DMS53 (cell line): ENCODE data around the gene NFKBIB.
"Not testable (repeated sequence)": the region's sequence is repeated elsewhere in the genome, so short reads cannot be mapped to it uniquely, and the experiment has no call there.

Experiments used
- DNase-seq: peaks from one replicate; lab custom pipeline; 2025; lab: John Stamatoyannopoulos, UW

Gene NFKBIB

DNA sequence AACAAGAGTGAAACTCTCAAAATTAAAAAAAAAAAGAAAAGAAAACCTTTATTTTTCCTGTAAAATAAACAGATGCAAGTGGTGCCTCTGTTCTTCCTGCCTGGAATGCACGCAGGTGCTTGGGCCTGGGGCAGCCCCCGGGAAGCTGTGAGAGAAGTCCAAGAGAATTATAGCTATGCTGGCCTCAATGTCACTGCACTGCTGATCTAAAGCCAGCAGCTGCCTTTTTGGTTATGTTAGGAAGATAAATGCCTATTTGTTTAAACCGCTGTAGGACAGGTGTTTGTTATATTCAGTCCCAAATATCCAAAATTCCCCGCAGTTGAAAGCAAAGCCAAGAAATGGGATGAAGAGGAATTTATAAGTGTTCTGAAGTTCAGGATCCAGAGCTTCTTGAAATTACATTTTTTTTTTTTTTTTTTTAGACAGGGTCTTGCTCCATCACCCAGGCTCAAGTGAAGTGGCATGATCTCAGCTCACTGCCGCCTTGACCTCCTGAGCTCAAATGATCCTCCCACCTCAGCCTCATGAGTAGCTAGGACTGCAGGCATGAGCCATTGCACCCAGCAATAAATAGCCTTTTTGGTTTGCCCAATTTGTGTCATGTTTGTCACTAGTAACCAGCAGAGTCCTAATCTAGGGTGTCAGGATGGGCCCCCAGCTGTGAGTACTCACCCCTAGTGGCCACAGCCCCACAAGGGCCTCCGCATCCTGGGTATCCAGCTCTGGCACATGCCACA, 23.9 kb upstream of the NFKBIB start:
- DNase-seq, result peak; percentile 45

DNA sequence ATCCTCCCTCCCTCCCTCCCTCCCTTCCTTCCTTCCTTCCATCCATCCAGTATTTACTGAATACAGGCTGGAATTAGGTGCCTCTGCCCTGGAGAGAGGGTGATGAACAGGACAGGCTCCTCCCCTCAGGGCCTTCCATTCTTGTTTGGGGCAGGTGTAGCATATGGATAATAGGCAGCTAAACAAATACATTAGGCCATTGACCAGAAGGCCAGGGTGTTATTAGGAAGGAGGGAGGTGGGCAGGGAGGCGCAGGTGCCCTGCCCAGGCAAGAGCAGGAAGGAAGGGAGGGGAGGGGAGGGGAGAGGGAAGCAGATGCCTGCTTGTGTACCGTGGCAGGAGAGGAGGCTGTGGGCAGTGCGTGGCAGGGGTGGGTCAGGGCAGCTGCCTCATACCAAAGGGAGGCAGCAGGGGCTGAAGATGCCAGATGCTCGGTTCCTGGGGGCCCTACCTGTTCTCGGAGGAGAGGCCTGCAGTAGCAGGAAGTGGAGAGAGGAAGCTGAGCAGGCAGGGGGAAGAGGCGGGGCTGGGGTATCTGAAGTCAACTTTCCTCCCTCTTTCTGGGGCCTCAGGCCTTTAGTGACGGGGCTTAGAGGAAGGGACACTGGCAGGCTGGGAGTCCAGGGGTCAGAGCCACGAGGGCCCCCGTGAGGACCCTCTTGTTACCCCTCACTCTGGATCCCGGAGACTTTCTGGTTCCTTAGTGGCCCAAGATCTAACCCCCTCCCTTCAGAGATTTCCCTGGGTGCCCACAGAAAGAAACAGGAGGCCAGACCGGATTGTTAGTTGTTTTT, 21.8 kb upstream of the NFKBIB start, which contains the start of gene RINL:
Gene RINL, minus strand, starts transcription at position 495 of the 794 bp plus-strand sequence. CDS start 1,533 bp downstream, outside the sequence.
- DNase-seq, result peak; percentile 100

DNA sequence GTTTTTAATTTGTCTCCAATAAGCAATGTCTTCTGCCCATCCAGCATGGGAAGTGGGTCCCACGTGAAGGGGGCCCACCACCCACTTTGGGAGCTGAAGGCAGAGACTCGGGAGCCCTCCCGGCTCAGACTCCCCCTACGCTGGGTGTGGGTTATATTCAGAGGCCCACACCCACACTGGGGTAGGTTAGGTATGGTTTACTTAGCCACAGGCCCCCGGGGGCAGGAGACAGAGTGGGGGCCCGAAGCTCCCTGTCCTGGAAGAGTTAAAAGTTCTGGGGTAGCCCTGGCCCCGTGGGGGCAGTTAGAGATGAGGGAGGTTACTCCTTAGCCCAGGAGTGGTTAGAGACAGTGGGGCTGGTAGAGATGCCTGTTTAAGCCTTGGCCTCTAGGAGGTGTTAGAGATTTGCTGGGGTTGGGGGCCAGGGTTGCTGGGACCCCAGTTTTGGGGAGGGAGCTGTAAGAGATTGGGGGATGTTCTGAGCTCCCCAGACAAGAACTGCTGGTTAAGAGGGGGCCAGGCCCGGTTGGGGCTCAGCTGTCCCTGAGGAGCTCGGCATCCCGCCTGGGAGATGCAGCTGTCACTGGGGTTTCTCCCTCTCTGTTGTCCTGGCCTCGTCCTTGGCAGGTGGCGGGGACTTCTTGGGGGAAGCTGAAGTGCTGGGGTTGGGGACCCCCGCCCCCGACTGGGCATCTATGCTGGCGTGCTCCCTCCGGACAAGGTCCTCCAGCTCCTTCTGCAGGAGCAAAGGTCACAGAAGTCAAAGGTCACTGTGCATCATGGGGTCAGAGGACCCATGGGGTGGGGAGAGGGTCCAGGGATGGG, 21.0 kb upstream of the NFKBIB start:
- DNase-seq, result no peak

DNA sequence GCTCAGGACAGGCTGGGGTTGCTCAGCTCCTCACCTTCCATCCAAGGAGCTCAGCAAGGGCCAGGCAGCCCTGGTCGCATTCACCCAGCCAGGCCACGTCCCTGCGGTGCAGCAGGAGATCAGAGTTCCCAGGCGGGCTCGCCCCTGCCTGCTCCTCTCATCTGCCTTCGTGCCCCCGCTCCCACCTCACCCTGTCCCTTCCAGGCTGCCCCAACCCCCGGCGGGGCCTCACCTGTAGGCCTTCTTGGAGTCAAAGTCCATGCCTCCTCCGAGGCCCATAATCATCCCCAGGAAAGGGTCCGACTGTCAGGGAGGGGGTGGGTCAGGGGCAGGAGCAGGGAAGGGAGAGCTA, 20.4 kb upstream of the NFKBIB start:
- DNase-seq, result no peak

DNA sequence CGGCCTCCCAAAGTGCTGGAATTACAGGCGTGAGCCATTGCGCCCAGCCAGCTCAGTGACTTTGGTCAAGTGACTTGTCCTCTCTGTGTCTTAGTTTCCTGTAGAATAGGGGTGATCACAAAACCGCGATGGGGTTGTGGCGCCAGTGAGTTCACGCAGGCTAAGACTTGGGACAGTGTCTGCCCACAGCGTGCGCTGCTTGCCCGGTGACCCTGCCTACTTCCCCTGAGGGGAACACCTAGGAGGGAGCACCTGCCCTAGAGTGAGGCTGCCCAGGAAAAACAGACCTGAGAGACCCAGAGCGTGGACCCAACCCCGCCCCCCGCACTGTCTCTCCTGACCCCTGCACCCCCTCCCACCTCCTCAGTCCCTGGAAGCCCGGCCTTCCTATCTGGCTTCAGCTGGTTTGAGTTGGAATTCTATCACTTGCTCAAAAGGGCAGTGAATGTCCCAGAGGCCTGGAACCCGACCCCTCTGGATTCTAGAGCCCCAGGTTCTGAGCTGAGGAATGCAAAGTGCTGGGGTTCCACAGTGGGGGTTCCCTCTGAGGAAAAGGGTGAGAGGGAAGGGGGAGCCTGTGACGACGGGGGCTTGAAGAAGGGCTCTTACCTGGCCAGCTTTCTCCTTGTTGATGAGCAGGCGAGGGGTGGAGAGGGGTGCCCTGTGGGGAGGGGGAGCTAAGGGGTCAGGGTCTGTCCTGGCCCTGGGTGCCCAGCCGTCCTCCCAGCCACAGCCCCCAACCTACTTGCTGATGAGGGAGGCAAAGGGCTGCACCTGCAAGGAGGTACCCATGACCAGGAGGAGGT, 19.5 kb upstream of the NFKBIB start:
- DNase-seq, result no peak

DNA sequence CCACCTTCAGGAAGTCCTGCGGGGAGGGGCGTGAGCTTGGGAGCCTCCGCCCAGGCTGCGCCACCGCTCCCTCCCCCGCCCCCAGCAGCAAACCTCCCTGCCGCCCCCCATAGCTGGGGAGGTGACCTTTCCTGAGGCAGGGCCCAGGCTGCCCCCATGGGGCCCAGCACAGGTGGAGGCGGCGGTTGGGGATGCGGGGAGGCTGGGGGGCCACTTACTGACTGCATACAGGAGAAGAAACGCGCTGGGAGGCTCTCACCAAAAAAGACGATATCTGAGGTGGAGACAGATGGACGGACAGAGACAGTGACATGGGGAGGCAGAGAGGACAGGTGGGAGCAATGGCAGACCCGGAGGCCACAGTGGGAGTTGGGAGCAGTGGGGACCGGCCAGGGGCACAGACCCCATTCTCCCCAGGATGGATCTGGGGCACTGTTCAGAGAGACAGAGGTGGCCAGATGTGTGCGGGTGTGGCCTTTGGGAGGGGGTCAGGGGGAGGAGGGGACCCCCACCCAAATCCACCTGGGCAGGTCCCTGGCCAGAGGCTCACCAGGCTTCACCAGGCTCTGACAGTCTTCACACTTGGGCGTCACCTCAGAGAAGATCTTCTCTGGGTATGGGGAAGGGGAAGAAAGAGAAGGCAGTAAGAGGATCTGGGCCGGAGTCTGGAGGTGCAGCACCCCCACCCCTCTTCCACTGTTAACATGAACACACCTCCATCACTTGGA, 18.7 kb upstream of the NFKBIB start:
- no peak for DNase-seq

DNA sequence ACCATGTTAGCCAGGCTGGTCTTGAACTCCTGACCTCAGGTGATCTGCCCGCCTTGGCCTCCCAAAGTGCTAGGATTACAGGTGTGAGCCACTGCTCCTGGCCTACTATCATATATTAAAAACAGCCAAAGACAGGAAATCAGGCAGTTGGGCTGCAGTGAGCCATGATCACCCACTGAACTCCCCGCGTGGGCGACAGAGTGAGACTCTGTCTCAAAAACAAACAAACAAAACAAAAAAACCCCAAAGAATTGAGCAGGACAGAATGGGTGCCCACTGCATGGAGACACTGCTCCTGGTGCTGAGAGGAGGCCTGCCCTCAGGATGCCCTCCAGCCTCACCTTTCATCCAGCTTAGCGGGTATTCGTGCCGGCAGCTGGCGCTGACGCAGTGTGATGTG, 16.5 kb upstream of the NFKBIB start:
- DNase-seq, result no peak

DNA sequence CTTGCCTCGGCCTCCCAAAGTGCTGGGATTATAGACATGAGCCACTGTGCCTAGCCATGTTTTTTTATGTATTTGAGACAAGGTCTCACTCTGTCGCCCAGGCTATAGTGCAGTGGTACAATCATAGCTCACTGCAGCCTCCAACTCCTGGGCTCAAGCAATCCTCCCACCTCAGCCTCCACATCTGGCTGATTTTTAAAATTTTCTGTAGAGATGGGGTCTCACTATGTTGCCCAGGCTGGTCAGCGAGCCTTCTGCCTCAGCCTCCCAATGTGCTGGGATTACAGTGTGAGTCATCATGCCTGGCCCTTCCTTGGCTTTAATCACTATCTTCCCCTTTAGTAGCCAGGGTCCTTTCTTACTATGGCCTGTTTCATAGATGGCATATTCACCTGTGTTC, 15.1 kb upstream of the NFKBIB start:
- DNase-seq, result not testable (repeated sequence)

DNA sequence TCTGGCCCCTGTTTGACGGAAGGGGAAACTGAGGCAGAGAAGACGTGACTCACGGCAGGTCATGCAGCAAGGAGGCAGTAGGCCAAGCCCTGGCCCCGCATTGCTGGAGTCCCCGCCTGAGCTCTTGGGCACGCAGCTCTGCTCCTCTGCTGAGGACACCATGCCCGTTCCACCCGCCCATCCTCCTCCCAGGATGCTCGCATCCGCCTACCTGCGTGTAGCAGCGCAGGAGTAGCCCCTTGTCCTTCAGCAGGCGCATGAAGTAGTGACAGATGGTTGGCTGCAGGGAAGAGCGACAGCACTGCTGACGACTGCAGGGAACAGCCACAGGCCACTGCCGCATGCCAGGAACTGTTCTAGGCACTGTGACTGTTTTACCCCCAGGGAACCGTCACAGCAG, 10.9 kb upstream of the NFKBIB start:
- no peak for DNase-seq

DNA sequence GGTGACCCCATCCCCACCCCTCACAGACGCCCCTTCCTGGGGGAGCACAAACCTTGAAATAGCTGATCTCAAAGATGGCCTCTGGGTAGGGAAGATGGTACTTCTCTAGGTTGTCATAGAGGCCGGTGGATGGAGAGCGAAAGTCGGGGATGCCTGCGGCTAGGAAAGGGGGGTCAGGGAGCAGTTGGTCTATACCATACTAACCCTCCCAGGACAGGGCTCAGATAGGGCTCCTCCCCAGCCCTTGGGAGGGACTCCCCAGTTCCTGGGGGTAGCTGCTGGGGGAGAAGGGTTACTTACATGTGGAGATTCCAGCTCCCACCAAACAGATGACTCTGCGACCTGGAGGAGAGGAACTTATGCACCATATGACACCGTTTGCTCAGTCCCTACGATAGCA, 10.0 kb upstream of the NFKBIB start:
- no peak for DNase-seq

DNA sequence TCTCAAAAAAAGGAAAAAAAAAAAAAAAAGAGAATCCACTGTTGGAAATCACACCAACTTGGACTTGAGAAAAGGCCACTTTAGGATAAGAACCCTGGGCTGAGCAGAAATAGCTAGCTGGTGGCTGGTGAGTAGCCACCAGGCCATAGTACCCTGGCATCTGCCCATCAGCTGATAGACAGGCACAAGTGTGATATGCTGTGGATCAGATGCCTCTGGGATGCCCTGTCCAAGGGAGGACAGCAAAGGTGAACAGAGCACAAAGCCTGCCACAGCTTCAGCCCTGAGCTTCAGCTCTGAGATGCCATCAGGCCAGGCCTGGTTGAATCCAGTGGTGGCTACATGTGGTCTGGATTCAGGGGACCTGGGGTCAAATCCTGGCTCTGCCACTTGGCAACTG, 9.1 kb upstream of the NFKBIB start:
- DNase-seq, result no peak

DNA sequence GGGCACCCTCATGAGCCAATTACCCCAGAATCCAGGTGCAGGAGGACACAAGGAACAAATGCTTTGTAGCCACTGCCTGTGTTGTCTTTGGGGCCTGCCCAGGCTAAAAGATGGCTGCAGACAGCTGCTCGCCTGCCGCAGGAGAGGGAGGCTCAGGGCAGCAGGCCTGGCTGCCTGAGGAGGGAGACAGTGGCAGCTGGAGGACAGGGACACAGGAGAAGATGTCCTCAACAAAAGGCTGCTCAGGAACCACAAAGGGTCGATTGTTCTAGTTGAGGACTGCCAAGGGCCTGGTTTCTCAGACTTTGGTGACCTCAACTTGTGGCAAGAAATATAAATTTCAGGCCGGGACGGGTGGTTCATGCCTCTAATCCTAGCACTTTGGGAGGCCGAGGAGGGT, 8.0 kb upstream of the NFKBIB start:
- DNase-seq, result no peak

DNA sequence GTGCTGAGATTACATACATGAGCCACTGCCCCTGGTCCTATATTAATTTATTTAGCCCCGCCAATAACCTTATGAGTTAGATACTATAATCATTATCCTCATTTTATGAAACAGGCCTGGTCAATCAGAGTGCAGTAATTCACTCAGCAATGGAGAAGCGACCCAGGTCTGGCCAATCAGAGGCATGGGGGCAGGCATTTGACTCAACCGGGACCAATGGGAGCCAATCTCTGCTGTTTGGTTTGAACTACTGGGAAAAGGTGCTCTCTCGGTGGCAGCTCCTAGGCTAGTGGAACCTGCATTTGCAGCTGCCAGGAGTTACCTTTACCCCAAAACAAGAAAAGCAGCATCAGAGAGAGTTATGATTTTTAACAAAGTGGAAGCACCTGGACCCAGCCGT, 6.9 kb upstream of the NFKBIB start:
- no peak for DNase-seq

DNA sequence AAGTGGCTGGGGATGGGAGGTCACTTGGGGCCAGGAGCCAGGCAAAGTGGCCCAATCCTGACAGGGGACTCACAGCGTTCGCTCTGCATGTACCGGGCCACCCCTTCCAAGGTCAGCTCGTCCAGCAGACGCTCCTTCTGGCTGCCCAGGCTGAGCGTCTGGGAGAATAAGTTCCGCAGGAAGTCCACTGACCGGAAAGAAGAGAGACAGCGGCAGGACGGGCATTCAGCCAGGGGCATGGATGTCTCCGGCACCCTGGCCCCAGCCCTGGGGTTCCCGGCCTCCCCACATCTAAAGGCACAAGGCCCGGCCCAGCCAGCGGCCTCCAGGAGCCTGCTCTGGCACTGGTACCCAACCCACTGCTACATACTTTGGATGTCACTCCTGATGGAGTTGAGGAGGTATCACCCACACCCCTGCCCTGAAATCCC, 6.4 kb upstream of the NFKBIB start:
- no peak for DNase-seq

DNA sequence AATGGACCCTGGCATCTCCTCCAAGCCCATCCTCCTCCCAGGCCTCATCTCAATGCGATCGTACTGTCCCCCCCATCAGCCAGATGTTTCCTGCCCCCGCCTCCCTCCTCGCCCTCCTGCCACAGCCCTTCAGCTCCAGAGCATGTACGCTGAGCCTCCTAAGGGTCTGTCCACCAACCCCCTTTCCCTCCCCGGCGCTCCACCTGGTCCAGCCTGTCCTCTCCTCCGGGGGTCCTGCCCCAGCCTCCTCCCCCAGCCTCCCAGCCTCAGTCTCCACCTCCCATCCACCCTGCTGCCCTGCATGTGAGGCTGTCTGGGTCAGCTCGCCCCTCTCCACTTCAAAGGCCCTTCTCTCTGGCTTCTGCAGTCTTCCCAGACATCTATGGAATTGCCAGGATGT, 4.8 kb upstream of the NFKBIB start:
- no peak for DNase-seq

DNA sequence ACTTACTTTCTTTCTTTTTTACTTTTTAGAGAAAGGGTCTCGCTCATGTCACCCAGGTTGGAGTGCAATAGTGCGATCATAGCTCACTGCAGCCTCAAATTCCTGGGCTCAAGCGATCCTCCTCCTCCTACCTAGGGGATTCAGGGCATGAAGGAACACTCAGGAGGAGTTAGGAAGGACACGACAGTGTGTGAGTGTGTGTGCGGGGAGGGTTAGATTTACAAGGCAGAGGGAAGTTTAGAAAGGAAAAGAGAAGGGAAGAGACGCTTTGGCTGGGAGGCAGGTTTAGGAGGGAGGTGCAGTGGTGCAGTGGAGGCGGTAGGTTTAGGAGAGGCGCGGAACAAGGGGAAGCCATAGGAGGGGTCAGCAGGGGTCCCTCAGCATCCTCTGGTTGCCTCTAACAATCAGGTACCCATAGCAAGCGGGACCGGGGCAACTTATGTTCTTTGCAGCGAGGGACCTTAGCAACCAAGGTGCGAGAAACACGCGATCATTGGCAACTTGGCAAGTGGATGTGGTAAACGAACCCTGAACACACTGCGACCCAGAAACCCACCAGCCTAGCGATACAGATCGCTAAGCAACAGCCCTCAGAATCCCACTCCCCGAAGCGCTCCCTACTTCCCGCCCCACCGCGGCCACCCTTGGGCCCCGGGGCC, 852 bp upstream of the NFKBIB start:
- DNase-seq, result peak; percentile 70

DNA sequence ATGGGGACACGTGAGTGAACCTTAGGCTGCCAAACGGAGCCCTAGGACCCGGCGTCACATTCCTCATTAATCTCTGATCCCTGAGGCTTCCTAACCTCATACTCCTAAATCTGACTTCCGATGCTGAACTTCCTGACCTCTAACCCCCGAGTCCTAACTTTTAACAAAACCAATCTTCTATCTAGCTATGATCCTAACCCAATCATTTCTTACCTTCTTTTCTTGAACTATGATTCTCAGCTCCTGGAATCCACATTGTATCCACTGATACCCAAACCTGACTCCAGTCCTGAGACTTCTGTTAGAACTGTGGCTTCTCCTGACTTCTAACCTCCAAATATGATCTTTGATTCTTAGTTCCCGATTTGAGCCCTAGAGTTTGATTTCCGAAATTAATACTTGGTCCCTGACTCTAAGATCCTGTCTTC, 447 bp downstream of the NFKBIB start:
- no peak for DNase-seq

DNA sequence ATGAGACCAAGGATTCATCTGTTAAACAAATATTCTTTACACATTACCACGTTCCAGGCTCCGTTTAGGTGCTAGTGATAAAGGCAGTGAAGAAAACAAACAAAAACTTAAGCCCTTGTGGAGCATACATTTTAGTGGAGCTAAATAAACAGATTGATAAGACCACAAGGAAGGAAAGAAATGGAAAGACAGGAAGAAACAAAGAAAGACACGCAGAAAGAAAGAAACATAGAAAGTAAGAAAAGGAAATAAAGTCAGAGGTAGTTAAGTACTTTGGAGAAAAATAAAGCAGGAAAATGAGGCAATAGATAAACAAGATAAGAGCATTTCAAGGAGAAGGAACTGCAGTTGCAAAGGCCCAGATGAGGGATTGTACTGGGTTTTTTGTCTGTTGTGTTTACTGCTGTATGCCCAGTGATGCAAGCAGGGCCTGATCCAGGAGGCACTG, 998 bp downstream of the NFKBIB start:
- no peak for DNase-seq

DNA sequence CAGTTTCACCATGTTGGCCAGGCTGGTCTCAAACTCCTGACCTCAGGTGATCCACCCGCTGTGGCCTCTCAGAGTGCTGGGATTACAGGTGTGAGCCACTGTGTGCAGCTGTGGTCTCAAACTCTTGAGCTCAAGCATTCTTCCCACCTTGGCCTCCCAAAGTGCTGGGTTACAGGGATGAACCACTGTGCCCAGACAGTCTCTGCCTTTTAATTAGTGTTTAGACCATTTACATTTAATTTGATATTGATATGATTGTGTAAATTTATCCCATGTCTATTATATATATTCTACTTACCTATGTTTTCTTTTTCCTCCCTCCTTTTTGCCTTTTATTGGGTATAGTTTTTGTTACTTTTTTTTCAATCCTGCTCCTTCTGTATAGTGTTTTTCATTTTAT, 1.9 kb downstream of the NFKBIB start:
- no peak for DNase-seq
